Activated CD4-positive, alpha-beta T cell treated with anti-CD3 and anti-CD28 coated beads, Interleukin-2, amount 10 ng/mL, durations not matched to agents 24 days and 14 days (primary cell): ENCODE results near the gene SLC25A25. TPM values are rescaled to one million over a fixed set of nuclear protein-coding genes. Genes with fewer than 3 reads are reported as not detected.
"Not testable (repeated sequence)": the region's sequence is repeated elsewhere in the genome, so short reads cannot be mapped to it uniquely, and the experiment has no call there.

ENCODE experiments used
- DNase-seq: peaks from one replicate; pipeline ENCODE4 v3.0.0; 2022
- H3K27ac Mint-ChIP-seq: one replicate; pipeline ENCODE4 v1.8.0; 2022; ENCODE audit warnings: mild to moderate bottlenecking, mixed read lengths
- H3K27me3 Mint-ChIP-seq: one replicate; pipeline ENCODE4 v1.8.0; 2022; ENCODE audit warnings: mixed read lengths
- H3K36me3 Mint-ChIP-seq: one replicate; pipeline ENCODE4 v1.8.0; 2022; ENCODE audit warnings: low read depth, mild to moderate bottlenecking, mixed read lengths
- H3K4me1 Mint-ChIP-seq: one replicate; pipeline ENCODE4 v1.8.0; 2021; ENCODE audit warnings: mixed read lengths
- H3K4me3 Mint-ChIP-seq: one replicate; pipeline ENCODE4 v1.8.0; 2022; ENCODE audit warnings: mild to moderate bottlenecking, moderate library complexity, mixed read lengths
- H3K9me3 Mint-ChIP-seq: one replicate; pipeline ENCODE4 v1.8.0; 2021; ENCODE audit warnings: mixed read lengths
- intact Hi-C: fragments of 100-400 bp; cut with micrococcal nuclease; formaldehyde crosslinking; loops from one replicate; pipeline ENCODE4 v1.15.1; 2023
- total RNA-seq: library from RNA; stranded (reverse); gene quantifications from 2 replicates; pipeline ENCODE4 v1.2.3, GENCODE V29; 2022

SLC25A25 gene
- total RNA-seq, 1 donor from 2014 or later, result 14.0 TPM

GRCh38 chr9:128128836-128129590 lies 61.0 kb downstream of the SLC25A25 start:
- peaks cover 35% of the 10 kb centered on the region for H3K4me1 Mint-ChIP-seq
- H3K27ac Mint-ChIP-seq, result peak overlapping the region; percentile 99
- peaks cover 18% of the 10 kb centered on the region for H3K27me3 Mint-ChIP-seq
- DNase-seq, result no peak
- peaks cover 13% of the 10 kb centered on the region for H3K36me3 Mint-ChIP-seq
- H3K4me3 Mint-ChIP-seq, result peak overlapping the region; percentile 99
- intact Hi-C loops, result loop anchor here (1.0 to 5.0 kb wide), 7 partner anchors 31 to 193 kb away; partner anchors contain the start of genes BBLN, CIZ1, COQ4 and GOLGA2
- no peaks in the 10 kb centered on the region for H3K9me3 Mint-ChIP-seq

- DNase-seq, result peak; percentile 88
- intact Hi-C loops, result loop anchor here (5.0 kb wide), 1 partner anchor 62 kb away; the partner anchor contains the start of gene CIZ1
- not testable (repeated sequence) for H3K9me3 Mint-ChIP-seq, H3K27ac Mint-ChIP-seq, H3K36me3 Mint-ChIP-seq
- H3K4me3 Mint-ChIP-seq, result peak overlapping the region; percentile 58
- H3K27me3 Mint-ChIP-seq, result peaks cover 26% of the 10 kb centered on the region
- peaks cover 30% of the 10 kb centered on the region for H3K4me1 Mint-ChIP-seq
These were observed 62.1 kb downstream of the SLC25A25 start for GRCh38 chr9:128129976-128130590.

GRCh38 chr9:128130651-128131050 lies 62.6 kb downstream of the SLC25A25 start:
- peaks cover 31% of the 10 kb centered on the region for H3K27me3 Mint-ChIP-seq
- H3K27ac Mint-ChIP-seq, DNase-seq, H3K4me3 Mint-ChIP-seq, H3K36me3 Mint-ChIP-seq, H3K9me3 Mint-ChIP-seq, intact Hi-C loops: not testable (repeated sequence)
- peaks cover 29% of the 10 kb centered on the region for H3K4me1 Mint-ChIP-seq

- H3K4me1 Mint-ChIP-seq, result peaks cover 25% of the 10 kb centered on the region
- H3K27ac Mint-ChIP-seq, H3K9me3 Mint-ChIP-seq, intact Hi-C loops, H3K36me3 Mint-ChIP-seq, H3K4me3 Mint-ChIP-seq, DNase-seq: not testable (repeated sequence)
- peaks cover 35% of the 10 kb centered on the region for H3K27me3 Mint-ChIP-seq
These were observed 63.3 kb downstream of the SLC25A25 start for GRCh38 chr9:128131346-128131745.

- Mint-ChIP-seq H3K4me1 (peaks cover 24% of the 10 kb centered on the region), H3K27me3 (peaks cover 36% of the 10 kb centered on the region)
- H3K36me3 Mint-ChIP-seq, H3K4me3 Mint-ChIP-seq, intact Hi-C loops, DNase-seq, H3K9me3 Mint-ChIP-seq, H3K27ac Mint-ChIP-seq: not testable (repeated sequence)
These were observed 64.1 kb downstream of the SLC25A25 start for GRCh38 chr9:128132139-128132538.

- H3K27ac Mint-ChIP-seq, H3K4me3 Mint-ChIP-seq, intact Hi-C loops: not testable (repeated sequence)
These were observed 67.5 kb downstream of the SLC25A25 start for GRCh38 chr9:128135561-128135960.

GRCh38 chr9:128136816-128137793 lies 69.1 kb downstream of the SLC25A25 start:
- Mint-ChIP-seq H3K27me3 (peaks cover 36% of the 10 kb centered on the region), H3K9me3 (no peaks in the 10 kb centered on the region), H3K4me1 (peaks cover 18% of the 10 kb centered on the region), H3K36me3 (no peaks in the 10 kb centered on the region), H3K4me3 (no peak overlapping the region), H3K27ac (peak overlapping the region; percentile 58)
- DNase-seq, result no peak
- intact Hi-C loops, result no loop called here

More at GRCh38 chr9:128135561-128135960, 67.5 kb downstream of the SLC25A25 start:
- peaks cover 38% of the 10 kb centered on the region for H3K27me3 Mint-ChIP-seq
- DNase-seq, H3K9me3 Mint-ChIP-seq, H3K36me3 Mint-ChIP-seq: not testable (repeated sequence)
- H3K4me1 Mint-ChIP-seq, result peaks cover 13% of the 10 kb centered on the region

- H3K27me3 Mint-ChIP-seq, result peaks cover 30% of the 10 kb centered on the region
- H3K36me3 Mint-ChIP-seq, result no peaks in the 10 kb centered on the region
- H3K4me1 Mint-ChIP-seq, result peaks cover 22% of the 10 kb centered on the region
- no peak for DNase-seq
- peak overlapping the region; percentile 58 for H3K27ac Mint-ChIP-seq
- no peak overlapping the region for H3K4me3 Mint-ChIP-seq
- H3K9me3 Mint-ChIP-seq, result no peaks in the 10 kb centered on the region
- intact Hi-C loops, result no loop called here
These were observed 70.0 kb downstream of the SLC25A25 start for GRCh38 chr9:128138001-128138400.

- intact Hi-C loops, result no loop called here
- DNase-seq, result no peak
- Mint-ChIP-seq H3K27me3 (peaks cover 15% of the 10 kb centered on the region), H3K9me3 (no peaks in the 10 kb centered on the region), H3K4me3 (no peak overlapping the region), H3K4me1 (peaks cover 22% of the 10 kb centered on the region), H3K27ac (no peak overlapping the region), H3K36me3 (no peaks in the 10 kb centered on the region)
These were observed 71.6 kb downstream of the SLC25A25 start for GRCh38 chr9:128139621-128140020.

GRCh38 chr9:128141604-128142003 lies 73.6 kb downstream of the SLC25A25 start:
- no peak overlapping the region for H3K4me3 Mint-ChIP-seq
- DNase-seq, result no peak
- peaks cover 14% of the 10 kb centered on the region for H3K4me1 Mint-ChIP-seq
- H3K36me3 Mint-ChIP-seq, result no peaks in the 10 kb centered on the region
- H3K27ac Mint-ChIP-seq, result no peak overlapping the region
- intact Hi-C loops, result no loop called here
- peaks cover 3% of the 10 kb centered on the region for H3K27me3 Mint-ChIP-seq
- no peaks in the 10 kb centered on the region for H3K9me3 Mint-ChIP-seq

GRCh38 chr9:128142061-128142460 lies 74.0 kb downstream of the SLC25A25 start:
- peaks cover 3% of the 10 kb centered on the region for H3K27me3 Mint-ChIP-seq
- DNase-seq, result peak; percentile 82
- H3K36me3 Mint-ChIP-seq, result no peaks in the 10 kb centered on the region
- peaks cover 14% of the 10 kb centered on the region for H3K4me1 Mint-ChIP-seq
- no peaks in the 10 kb centered on the region for H3K9me3 Mint-ChIP-seq
- H3K27ac Mint-ChIP-seq, result peak overlapping the region; percentile 79
- intact Hi-C loops, result no loop called here
- peak overlapping the region; percentile 55 for H3K4me3 Mint-ChIP-seq

- Mint-ChIP-seq H3K27me3 (no peaks in the 10 kb centered on the region), H3K4me1 (peaks cover 14% of the 10 kb centered on the region), H3K4me3 (no peak overlapping the region), H3K36me3 (no peaks in the 10 kb centered on the region), H3K9me3 (no peaks in the 10 kb centered on the region), H3K27ac (no peak overlapping the region)
- DNase-seq, result no peak
- intact Hi-C loops, result no loop called here
These were observed 74.6 kb downstream of the SLC25A25 start for GRCh38 chr9:128142596-128142995.

GRCh38 chr9:128143525-128144238 lies 75.7 kb downstream of the SLC25A25 start:
- Mint-ChIP-seq H3K27me3 (no peaks in the 10 kb centered on the region), H3K9me3 (no peaks in the 10 kb centered on the region), H3K4me3 (no peak overlapping the region), H3K36me3 (no peaks in the 10 kb centered on the region), H3K4me1 (peaks cover 14% of the 10 kb centered on the region), H3K27ac (no peak overlapping the region)
- intact Hi-C loops, result no loop called here
- no peak for DNase-seq
